ENCODE measurements around the gene PBX1.

PBX1 gene

GRCh38 chr1:164725401-164725800 is 166.4 kb downstream of the PBX1 start:
- DNase-seq (ENCODE audit: low spot score), result no peak

GRCh38 chr1:164726235-164726634 is 167.3 kb downstream of the PBX1 start:
- DNase-seq (ENCODE audit: low spot score), result no peak

GRCh38 chr1:164728719-164729118 is 169.7 kb downstream of the PBX1 start:
- no peak for DNase-seq (ENCODE audit: low spot score)

GRCh38 chr1:164731161-164731876 is 172.3 kb downstream of the PBX1 start:
- no peak for DNase-seq (ENCODE audit: low spot score)

GRCh38 chr1:164733070-164733469 is 174.1 kb downstream of the PBX1 start:
- no peak for DNase-seq (ENCODE audit: low spot score)

- no peak for DNase-seq (ENCODE audit: low spot score)
These were observed 174.8 kb downstream of the PBX1 start for GRCh38 chr1:164733734-164734133.

GRCh38 chr1:164735315-164736052 is 176.5 kb downstream of the PBX1 start:
- no peak for DNase-seq (ENCODE audit: low spot score)

GRCh38 chr1:164736137-164736536 is 177.2 kb downstream of the PBX1 start:
- no peak for DNase-seq (ENCODE audit: low spot score)

GRCh38 chr1:164739189-164739588 is 180.2 kb downstream of the PBX1 start:
- no peak for DNase-seq (ENCODE audit: low spot score)

- DNase-seq (ENCODE audit: low spot score), result no peak
These were observed 181.1 kb downstream of the PBX1 start for GRCh38 chr1:164740000-164740526.

GRCh38 chr1:164742745-164743144 is 183.8 kb downstream of the PBX1 start:
- DNase-seq (ENCODE audit: low spot score), result no peak

- DNase-seq (ENCODE audit: low spot score), result no peak
These were observed 185.0 kb downstream of the PBX1 start for GRCh38 chr1:164743976-164744375.

- no peak for DNase-seq (ENCODE audit: low spot score)
These were observed 186.8 kb downstream of the PBX1 start for GRCh38 chr1:164745736-164746135.

GRCh38 chr1:164746632-164747031 is 187.6 kb downstream of the PBX1 start:
- DNase-seq (ENCODE audit: low spot score), result no peak

- no peak for DNase-seq (ENCODE audit: low spot score)
These were observed 189.4 kb downstream of the PBX1 start for GRCh38 chr1:164748253-164748899.

- DNase-seq (ENCODE audit: low spot score), result no peak
These were observed 194.6 kb downstream of the PBX1 start for GRCh38 chr1:164753521-164754077.

GRCh38 chr1:164754088-164754600 is 195.2 kb downstream of the PBX1 start:
- no peak for DNase-seq (ENCODE audit: low spot score)

GRCh38 chr1:164755690-164756089 is 196.7 kb downstream of the PBX1 start:
- DNase-seq (ENCODE audit: low spot score), result no peak

- no peak for DNase-seq (ENCODE audit: low spot score)
These were observed 197.8 kb downstream of the PBX1 start for GRCh38 chr1:164756741-164757140.

- no peak for DNase-seq (ENCODE audit: low spot score)
These were observed 198.6 kb downstream of the PBX1 start for GRCh38 chr1:164757625-164758024.

GRCh38 chr1:164759144-164759920 is 200.3 kb downstream of the PBX1 start:
- no peak for DNase-seq (ENCODE audit: low spot score)
